ENCODE measurements around the gene CPHXL2. TPM values are rescaled to one million over a fixed set of nuclear protein-coding genes. Genes with fewer than 3 reads are reported as not detected.

Gene CPHXL2
- polyA plus RNA-seq, 3 donors = 0.11 to 0.16 TPM; not detected in 1

GRCh38 chr16:75647492-75648264 lies 29.1 kb downstream of the CPHXL2 start, which contains the start of the genes KARS1 and TERF2IP:
Gene KARS1, minus strand, starts transcription at chr16:75647665. Its CDS starts 26 bp downstream, at chr16:75647639.
Gene TERF2IP, plus strand, starts transcription at chr16:75647773. Its CDS starts 110 bp downstream, at chr16:75647883.
- DNase-seq (ENCODE audit: extremely low read depth in 1 of 11, low read depth in 9 of 11, low spot score in 4 of 11) = peak; percentile 79 to 93 (median 89)

GRCh38 chr16:75647112-75647491 lies 29.7 kb downstream of the CPHXL2 start:
- no peak for DNase-seq (ENCODE audit: extremely low read depth in 1 of 11, low read depth in 9 of 11, low spot score in 4 of 11)

GRCh38 chr16:75644240-75645012 lies 32.4 kb downstream of the CPHXL2 start:
- DNase-seq (ENCODE audit: extremely low read depth in 1 of 11, low read depth in 9 of 11, low spot score in 4 of 11) = no peak

DNA sequence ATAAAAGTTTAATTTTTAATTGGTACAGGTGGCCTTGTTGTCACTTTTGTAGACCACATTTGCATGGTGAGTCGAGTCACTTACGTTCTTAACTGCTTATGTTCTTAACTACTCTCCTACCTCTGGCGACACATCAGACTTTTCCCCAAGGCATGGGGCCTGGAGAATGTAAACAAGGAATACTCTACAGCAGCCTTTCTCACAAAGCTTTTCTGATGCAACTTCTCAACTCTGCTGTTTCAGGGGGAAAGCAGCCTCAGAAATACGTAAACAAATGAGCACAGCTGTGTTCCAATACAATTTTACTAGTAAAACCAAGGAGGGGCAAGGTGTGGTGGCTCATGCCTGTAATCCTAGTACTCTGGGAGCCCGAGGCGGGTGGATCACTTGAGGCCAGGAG lies 36.2 kb downstream of the CPHXL2 start:
- DNase-seq (ENCODE audit: extremely low read depth in 1 of 11, low read depth in 9 of 11, low spot score in 4 of 11) = no peak

GRCh38 chr16:75635036-75635435 lies 41.8 kb downstream of the CPHXL2 start:
- DNase-seq (ENCODE audit: extremely low read depth in 1 of 11, low read depth in 9 of 11, low spot score in 4 of 11) = no peak

DNA sequence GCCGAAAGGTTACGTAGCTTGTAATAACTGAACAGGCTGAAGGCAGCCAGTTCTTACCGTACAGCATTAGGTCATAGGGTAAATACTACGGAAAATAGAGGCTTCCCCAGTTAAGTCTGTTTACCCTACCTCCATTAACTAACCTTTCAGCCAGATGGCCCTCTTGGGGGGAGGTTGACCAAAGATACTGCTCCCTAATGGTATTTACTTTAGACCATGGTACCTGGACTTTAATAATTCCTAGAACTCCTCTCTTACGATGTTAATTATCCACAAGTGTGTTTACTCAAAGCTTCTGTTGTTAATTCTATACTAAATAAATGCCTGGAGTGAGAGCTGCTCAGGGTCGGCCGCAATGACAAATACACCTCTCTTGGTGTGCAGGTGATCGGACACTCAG lies 44.0 kb downstream of the CPHXL2 start:
- DNase-seq (ENCODE audit: extremely low read depth in 1 of 11, low read depth in 9 of 11, low spot score in 4 of 11) = no peak

GRCh38 chr16:75630052-75630451 lies 46.8 kb downstream of the CPHXL2 start:
- DNase-seq (ENCODE audit: extremely low read depth in 1 of 11, low read depth in 9 of 11, low spot score in 4 of 11) = no peak

- no peak for DNase-seq (ENCODE audit: extremely low read depth in 1 of 11, low read depth in 9 of 11, low spot score in 4 of 11)
These were observed 47.7 kb downstream of the CPHXL2 start for GRCh38 chr16:75629132-75629531.

- no peak for DNase-seq (ENCODE audit: extremely low read depth in 1 of 11, low read depth in 9 of 11, low spot score in 4 of 11)
These were observed 48.5 kb downstream of the CPHXL2 start for GRCh38 chr16:75628351-75628750.

GRCh38 chr16:75627851-75628250 lies 49.0 kb downstream of the CPHXL2 start:
- DNase-seq (ENCODE audit: extremely low read depth in 1 of 11, low read depth in 9 of 11, low spot score in 4 of 11) = no peak

GRCh38 chr16:75626806-75627205 lies 50.0 kb downstream of the CPHXL2 start:
- no peak for DNase-seq (ENCODE audit: extremely low read depth in 1 of 11, low read depth in 9 of 11, low spot score in 4 of 11)

DNA sequence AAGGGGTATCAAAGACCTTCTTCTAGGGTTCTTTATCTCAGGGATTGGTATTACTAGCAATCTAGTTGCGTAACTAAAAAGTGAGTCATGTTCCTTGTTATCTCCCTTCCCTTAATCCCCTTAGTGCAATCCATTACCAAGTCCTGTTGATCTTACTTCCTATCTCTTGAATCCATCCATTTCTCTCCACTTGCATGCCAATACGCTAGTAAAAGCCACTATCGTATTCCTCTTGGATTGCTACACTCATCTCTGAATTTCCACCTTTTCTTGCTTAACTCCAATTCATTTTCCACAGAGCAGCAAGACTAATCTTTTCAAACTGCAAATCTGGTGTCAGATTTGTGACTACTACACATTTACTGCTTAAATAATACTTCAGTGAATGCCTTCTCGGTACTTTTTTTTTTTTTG lies 51.9 kb downstream of the CPHXL2 start:
- no peak for DNase-seq (ENCODE audit: extremely low read depth in 1 of 11, low read depth in 9 of 11, low spot score in 4 of 11)

DNA sequence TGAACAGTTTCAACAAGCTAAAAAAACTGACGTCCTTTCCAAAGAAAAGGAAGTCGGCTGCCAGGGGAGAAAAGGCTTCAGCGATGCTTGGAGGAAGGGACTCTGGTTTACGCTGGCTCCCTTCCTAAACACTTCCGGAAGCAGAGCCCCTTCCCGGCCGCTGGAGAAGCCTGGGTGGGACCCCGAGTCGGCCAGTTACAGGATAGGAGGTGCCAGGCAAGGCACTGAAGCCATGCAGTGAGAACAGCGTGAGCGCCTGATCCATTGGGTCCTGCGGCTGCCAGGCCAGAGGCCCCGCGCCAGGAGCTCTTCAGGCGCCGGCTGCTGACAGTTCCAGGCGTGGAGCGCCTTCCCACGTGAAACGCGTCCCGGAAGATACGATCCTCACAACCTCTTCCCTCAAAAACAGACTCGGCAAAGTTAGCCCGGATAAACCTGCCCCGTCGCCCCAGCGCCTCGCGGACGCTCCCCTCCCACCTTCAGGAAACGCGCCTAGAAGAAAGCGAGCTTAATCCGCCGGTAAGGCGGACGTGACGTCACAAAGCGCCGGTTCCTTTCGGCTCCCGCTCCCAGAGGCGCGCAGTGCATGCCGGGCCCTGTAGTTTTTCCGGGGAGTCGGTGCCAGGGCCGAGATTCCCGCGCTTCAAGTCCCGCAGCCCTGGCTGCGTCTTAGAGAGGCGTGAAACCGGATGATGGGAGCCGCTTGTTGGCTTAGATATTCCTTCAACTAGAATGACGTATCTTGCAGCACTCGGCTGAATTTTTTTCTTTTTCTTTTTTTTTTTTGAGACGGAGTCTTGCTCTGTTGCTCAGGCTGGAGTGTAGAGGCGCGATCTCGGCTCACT lies 53.8 kb downstream of the CPHXL2 start, which contains the start of gene ADAT1:
Gene ADAT1 (minus strand): TSS at position 521 of the 845 bp plus-strand sequence. CDS start 2,482 bp downstream, outside the sequence.
- peak; percentile 95 to 99 (median 97) for DNase-seq (ENCODE audit: extremely low read depth in 1 of 11, low read depth in 9 of 11, low spot score in 4 of 11)

GRCh38 chr16:75621170-75621477 lies 55.7 kb downstream of the CPHXL2 start:
- DNase-seq (ENCODE audit: extremely low read depth in 1 of 11, low read depth in 9 of 11, low spot score in 4 of 11) = peak in 3 of 11 donors; percentile 8 to 14 (median 11)

DNA sequence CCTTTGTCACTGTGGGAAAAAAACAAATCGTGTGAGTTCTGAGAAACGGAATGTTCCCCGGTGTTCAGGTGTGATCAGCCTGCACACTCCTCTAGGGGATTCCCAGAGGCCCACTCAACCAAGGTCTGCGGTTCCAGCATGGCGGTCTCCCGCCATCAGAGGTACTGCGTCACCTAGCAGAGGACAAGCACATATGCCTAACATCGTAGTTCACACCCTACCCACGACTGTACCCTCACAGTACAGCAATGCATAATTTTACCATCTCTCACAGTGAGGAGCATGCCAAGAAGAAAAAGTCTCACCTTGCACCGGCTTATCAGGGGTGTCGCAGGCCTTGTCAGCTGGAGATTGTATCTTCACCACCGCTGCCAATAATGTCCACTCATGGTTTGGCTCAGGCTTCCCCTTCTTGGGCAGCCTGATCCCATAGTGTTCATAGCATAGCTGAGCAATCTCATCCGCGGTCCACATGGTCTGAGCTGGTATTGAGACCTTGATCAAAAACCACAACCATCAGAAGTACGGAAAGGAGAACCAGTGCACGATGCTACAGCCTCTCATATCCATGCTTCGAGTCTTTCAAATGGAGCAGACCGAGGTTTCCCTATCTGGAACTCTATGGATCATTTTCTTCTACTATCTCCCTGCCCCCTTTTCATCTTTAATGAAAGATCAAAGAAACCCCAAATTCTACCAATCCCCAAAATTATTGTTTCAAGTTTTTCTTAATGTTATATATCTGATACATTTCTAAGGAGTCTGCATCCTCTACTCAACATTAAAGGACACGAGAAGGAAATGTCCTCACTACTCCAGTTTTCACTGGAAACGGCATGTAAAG lies 56.3 kb downstream of the CPHXL2 start:
- no peak for DNase-seq (ENCODE audit: extremely low read depth in 1 of 11, low read depth in 9 of 11, low spot score in 4 of 11)

DNA sequence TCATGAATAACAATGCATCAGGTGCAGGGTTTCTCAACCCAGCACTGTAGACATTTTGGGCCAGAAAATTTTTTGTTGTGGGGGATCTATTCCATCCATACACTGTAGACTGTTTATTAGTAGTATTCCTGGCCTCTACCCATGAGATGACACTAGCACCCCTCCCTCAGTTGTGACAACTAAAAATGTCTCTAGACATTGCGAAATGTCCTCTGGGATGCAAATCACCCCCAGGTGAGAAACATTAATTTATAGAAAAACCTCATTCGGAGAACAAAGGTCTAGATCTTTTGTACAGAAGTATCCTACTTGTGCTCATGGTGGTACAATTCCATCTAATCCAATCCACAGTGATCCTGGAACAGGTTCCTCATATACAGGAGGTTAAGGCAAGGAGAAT lies 58.0 kb downstream of the CPHXL2 start:
- DNase-seq (ENCODE audit: extremely low read depth in 1 of 11, low read depth in 9 of 11, low spot score in 4 of 11) = no peak

- no peak for DNase-seq (ENCODE audit: extremely low read depth in 1 of 11, low read depth in 9 of 11, low spot score in 4 of 11)
These were observed 59.7 kb downstream of the CPHXL2 start for GRCh38 chr16:75617121-75617520.

DNA sequence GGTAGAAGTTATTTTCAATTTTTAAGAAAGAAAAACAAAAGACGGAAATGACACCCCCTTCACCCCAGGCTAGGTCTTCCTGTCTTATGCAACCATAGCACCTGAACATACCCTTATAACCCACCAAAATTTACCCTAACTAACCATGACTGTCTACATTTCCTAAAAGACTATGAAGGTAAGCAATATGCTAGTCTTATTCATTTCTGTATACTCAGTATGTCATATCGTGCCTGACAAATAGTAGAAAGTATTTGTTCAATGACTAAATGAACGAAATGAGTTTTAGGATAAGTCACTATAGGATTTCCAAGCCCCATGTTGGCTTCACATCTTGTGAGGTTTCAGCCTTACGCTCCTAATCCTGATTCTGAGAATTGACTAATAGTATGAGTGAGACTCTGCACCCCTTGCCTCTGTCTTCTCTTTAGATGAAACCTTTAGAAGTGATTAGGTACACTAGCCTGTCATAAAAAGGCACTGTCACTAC lies 60.2 kb downstream of the CPHXL2 start:
- DNase-seq (ENCODE audit: extremely low read depth in 1 of 11, low read depth in 9 of 11, low spot score in 4 of 11) = no peak

Data from renal cortex interstitium (tissue), 11 donors.